ENCODE results near the gene RNF32. TPM values are rescaled to one million over a fixed set of nuclear protein-coding genes. Genes with fewer than 3 reads are reported as not detected.
A peak's percentile ranks its signal among the peaks of the same experiment; 100 is the strongest.

The RNF32 gene
- total and polyA plus RNA-seq, 2 of the 13 experiments (the other 11 are each of a cell fraction or from before 2014, with no cell fraction given): not detected

DNA sequence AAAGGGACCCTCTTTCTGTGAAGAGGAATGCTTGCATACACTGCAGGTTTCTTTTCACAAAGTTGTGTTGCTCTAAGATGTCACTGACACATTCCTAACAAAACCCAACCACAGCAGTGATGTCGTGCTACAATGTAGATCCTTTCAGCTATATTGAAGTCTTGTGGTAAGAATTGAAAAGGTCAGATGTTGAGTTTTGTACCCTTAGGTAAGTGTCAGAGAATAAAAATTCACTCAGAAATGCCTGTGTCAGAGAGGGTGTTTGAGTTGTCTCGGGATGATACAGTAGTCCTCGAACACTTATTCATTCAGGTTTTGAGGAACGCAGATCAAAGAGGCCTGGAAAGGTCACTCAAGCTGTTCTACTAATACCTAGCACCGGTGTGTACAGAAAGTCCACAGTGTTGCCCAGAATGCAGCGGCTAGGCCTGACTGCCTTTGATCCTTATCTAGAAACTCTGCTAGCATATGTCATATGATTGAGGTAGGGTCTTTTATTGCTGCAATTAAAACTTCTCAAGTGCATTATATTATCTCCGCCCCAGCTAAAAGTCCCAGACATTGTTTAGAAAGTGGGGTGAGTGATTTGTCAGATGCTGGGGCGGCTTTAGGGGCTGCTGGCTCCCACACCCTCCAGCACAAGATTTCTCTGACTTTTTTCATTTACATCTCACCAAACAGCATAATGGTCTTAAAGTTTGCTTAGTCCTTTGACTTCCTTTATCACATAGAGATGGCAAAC lies 26.0 kb downstream of the RNF32 start (continued):
- TF ChIP-seq, protein P1, sequence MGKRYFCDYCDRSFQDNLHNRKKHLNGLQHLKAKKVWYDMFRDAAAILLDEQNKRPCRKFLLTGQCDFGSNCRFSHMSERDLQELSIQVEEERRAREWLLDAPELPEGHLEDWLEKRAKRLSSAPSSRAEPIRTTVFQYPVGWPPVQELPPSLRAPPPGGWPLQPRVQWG (CRISPR knock-in tag; IDR thresholded peaks at IDR 0.05; ENCODE audit: borderline replicate concordance, low read depth): no peak
- TF ChIP-seq, protein P2, sequence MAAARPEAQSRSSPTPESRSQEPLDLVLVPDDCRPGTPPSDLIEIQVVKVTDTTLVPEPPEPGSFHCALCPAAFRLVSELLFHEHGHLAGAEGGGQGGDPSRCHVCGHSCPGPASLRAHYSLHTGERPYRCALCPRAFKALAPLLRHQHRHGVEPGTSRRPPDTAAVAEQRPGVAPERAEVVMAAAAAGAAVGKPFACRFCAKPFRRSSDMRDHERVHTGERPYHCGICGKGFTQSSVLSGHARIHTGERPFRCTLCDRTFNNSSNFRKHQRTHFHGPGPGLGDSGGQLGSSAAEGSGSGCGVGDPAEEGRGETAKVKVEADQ (CRISPR knock-in tag; IDR thresholded peaks at IDR 0.05; ENCODE audit: borderline replicate concordance): 0 out of 2 replicates have a peak, but pooled peaks have one; percentile 40
- peak; percentile 45; the same call in 1 of the 2 replicates for TF ChIP-seq ZMYM4 (CRISPR knock-in tag; IDR thresholded peaks at IDR 0.05)
- TF ChIP-seq, protein P3, sequence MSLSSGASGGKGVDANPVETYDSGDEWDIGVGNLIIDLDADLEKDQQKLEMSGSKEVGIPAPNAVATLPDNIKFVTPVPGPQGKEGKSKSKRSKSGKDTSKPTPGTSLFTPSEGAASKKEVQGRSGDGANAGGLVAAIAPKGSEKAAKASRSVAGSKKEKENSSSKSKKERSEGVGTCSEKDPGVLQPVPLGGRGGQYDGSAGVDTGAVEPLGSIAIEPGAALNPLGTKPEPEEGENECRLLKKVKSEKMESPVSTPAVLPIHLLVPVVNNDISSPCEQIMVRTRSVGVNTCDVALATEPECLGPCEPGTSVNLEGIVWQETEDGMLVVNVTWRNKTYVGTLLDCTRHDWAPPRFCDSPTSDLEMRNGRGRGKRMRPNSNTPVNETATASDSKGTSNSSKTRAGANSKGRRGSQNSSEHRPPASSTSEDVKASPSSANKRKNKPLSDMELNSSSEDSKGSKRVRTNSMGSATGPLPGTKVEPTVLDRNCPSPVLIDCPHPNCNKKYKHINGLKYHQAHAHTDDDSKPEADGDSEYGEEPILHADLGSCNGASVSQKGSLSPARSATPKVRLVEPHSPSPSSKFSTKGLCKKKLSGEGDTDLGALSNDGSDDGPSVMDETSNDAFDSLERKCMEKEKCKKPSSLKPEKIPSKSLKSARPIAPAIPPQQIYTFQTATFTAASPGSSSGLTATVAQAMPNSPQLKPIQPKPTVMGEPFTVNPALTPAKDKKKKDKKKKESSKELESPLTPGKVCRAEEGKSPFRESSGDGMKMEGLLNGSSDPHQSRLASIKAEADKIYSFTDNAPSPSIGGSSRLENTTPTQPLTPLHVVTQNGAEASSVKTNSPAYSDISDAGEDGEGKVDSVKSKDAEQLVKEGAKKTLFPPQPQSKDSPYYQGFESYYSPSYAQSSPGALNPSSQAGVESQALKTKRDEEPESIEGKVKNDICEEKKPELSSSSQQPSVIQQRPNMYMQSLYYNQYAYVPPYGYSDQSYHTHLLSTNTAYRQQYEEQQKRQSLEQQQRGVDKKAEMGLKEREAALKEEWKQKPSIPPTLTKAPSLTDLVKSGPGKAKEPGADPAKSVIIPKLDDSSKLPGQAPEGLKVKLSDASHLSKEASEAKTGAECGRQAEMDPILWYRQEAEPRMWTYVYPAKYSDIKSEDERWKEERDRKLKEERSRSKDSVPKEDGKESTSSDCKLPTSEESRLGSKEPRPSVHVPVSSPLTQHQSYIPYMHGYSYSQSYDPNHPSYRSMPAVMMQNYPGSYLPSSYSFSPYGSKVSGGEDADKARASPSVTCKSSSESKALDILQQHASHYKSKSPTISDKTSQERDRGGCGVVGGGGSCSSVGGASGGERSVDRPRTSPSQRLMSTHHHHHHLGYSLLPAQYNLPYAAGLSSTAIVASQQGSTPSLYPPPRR (CRISPR knock-in tag; IDR thresholded peaks at IDR 0.05; ENCODE audit: borderline replicate concordance): peak; percentile 96
- TF ChIP-seq ZFP36 (IDR thresholded peaks at IDR 0.05; ENCODE audit: borderline replicate concordance, low read depth, low read length, partially characterized antibody): no peak
- no peak for TF ChIP-seq ZNF234 (CRISPR knock-in tag; conservative IDR thresholded peaks at IDR 0.05)
- TF ChIP-seq KDM3A (CRISPR knock-in tag; IDR thresholded peaks at IDR 0.05; ENCODE audit: low read depth): no peak
- TF ChIP-seq SAFB2 (CRISPR knock-in tag; IDR thresholded peaks at IDR 0.05; ENCODE audit: borderline replicate concordance, low read depth): no peak
- no peak for TF ChIP-seq SP140L (CRISPR knock-in tag; IDR thresholded peaks at IDR 0.05; ENCODE audit: borderline replicate concordance)
- no peak for TF ChIP-seq SIX4 (CRISPR knock-in tag; IDR thresholded peaks at IDR 0.05)
- TF ChIP-seq TCF12 (IDR thresholded peaks at IDR 0.05): no peak
- no peak for TF ChIP-seq TCF12 (CRISPR knock-in tag; IDR thresholded peaks at IDR 0.05)
- TF ChIP-seq GFI1 (CRISPR knock-in tag; IDR thresholded peaks at IDR 0.05; ENCODE audit: borderline replicate concordance): peak; percentile 87
- TF ChIP-seq, protein P4, sequence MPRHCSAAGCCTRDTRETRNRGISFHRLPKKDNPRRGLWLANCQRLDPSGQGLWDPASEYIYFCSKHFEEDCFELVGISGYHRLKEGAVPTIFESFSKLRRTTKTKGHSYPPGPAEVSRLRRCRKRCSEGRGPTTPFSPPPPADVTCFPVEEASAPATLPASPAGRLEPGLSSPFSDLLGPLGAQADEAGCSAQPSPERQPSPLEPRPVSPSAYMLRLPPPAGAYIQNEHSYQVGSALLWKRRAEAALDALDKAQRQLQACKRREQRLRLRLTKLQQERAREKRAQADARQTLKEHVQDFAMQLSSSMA (CRISPR knock-in tag; IDR thresholded peaks at IDR 0.05): no peak
- TF ChIP-seq, protein P5, sequence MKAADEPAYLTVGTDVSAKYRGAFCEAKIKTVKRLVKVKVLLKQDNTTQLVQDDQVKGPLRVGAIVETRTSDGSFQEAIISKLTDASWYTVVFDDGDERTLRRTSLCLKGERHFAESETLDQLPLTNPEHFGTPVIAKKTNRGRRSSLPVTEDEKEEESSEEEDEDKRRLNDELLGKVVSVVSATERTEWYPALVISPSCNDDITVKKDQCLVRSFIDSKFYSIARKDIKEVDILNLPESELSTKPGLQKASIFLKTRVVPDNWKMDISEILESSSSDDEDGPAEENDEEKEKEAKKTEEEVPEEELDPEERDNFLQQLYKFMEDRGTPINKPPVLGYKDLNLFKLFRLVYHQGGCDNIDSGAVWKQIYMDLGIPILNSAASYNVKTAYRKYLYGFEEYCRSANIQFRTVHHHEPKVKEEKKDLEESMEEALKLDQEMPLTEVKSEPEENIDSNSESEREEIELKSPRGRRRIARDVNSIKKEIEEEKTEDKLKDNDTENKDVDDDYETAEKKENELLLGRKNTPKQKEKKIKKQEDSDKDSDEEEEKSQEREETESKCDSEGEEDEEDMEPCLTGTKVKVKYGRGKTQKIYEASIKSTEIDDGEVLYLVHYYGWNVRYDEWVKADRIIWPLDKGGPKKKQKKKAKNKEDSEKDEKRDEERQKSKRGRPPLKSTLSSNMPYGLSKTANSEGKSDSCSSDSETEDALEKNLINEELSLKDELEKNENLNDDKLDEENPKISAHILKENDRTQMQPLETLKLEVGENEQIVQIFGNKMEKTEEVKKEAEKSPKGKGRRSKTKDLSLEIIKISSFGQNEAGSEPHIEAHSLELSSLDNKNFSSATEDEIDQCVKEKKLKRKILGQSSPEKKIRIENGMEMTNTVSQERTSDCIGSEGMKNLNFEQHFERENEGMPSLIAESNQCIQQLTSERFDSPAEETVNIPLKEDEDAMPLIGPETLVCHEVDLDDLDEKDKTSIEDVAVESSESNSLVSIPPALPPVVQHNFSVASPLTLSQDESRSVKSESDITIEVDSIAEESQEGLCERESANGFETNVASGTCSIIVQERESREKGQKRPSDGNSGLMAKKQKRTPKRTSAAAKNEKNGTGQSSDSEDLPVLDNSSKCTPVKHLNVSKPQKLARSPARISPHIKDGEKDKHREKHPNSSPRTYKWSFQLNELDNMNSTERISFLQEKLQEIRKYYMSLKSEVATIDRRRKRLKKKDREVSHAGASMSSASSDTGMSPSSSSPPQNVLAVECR (CRISPR knock-in tag; IDR thresholded peaks at IDR 0.05; ENCODE audit: borderline replicate concordance): no peak
- no peak for TF ChIP-seq NFE2L1 (CRISPR knock-in tag; IDR thresholded peaks at IDR 0.05; ENCODE audit: borderline replicate concordance)

Measured in HepG2 (cell line).